Nephron progenitor cell (in vitro differentiated cells): Measurements from ENCODE around the gene HCFC1.
A peak's percentile ranks its signal among the peaks of the same experiment; 100 is the strongest.

Experiments
- DNase-seq: peaks from one replicate; pipeline ENCODE4 v3.0.0; 2021
- H3K27ac Mint-ChIP-seq: 2 replicates; pipeline ENCODE4 v1.8.0; 2021; ENCODE audit warnings: mild to moderate bottlenecking, moderate library complexity, mixed read lengths
- H3K27me3 Mint-ChIP-seq: 2 replicates; pipeline ENCODE4 v1.8.0; 2021; ENCODE audit warnings: mild to moderate bottlenecking, low read depth, mixed read lengths; ENCODE audit not compliant: poor library complexity
- H3K36me3 Mint-ChIP-seq: 2 replicates; pipeline ENCODE4 v1.8.0; 2021; ENCODE audit warnings: low read depth, mixed read lengths
- H3K4me1 Mint-ChIP-seq: 2 replicates; pipeline ENCODE4 v1.8.0; 2021; ENCODE audit warnings: mixed read lengths
- H3K4me3 Mint-ChIP-seq: 2 replicates; pipeline ENCODE4 v1.8.0; 2021; ENCODE audit warnings: mild to moderate bottlenecking, moderate library complexity, mixed read lengths
- H3K9me3 Mint-ChIP-seq: 2 replicates; pipeline ENCODE4 v1.8.0; 2021; ENCODE audit warnings: mild to moderate bottlenecking, moderate library complexity, mixed read lengths
- CTCF ChIP-seq: fragments of 200-600 bp; sonication (generic); IDR thresholded peaks from 2 replicates; pipeline ENCODE4 v1.5.0; 2021; ENCODE audit warnings: antibody characterized with exemption

HCFC1 gene

DNA sequence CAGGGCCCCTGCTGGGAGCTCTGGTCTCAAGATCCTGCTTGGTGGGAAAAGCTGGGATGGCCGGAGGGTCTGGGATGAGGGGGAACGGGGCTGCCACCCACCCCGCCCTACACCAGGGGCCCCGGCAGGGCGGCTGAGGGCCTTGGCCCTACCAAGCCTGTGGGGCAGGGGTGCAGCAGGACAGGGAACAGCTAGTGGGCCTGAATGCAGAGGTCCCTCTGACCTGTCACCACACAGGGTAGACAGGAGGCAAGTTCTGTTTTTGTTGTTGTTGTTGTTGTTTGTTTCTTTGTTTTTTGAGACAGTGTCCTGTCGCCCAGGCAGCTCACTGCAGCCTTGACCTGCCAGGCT is 26.8 kb downstream of the HCFC1 start:
- peaks cover 13% of the 10 kb centered on the region for H3K27me3 Mint-ChIP-seq
- H3K9me3 Mint-ChIP-seq: peaks cover 8% of the 10 kb centered on the region
- H3K27ac Mint-ChIP-seq: no peak overlapping the region
- no peak for TF ChIP-seq CTCF
- peaks cover 48% of the 10 kb centered on the region for H3K4me1 Mint-ChIP-seq
- no peak for DNase-seq
- H3K36me3 Mint-ChIP-seq: peaks cover 22% of the 10 kb centered on the region
- no peak overlapping the region for H3K4me3 Mint-ChIP-seq

DNA sequence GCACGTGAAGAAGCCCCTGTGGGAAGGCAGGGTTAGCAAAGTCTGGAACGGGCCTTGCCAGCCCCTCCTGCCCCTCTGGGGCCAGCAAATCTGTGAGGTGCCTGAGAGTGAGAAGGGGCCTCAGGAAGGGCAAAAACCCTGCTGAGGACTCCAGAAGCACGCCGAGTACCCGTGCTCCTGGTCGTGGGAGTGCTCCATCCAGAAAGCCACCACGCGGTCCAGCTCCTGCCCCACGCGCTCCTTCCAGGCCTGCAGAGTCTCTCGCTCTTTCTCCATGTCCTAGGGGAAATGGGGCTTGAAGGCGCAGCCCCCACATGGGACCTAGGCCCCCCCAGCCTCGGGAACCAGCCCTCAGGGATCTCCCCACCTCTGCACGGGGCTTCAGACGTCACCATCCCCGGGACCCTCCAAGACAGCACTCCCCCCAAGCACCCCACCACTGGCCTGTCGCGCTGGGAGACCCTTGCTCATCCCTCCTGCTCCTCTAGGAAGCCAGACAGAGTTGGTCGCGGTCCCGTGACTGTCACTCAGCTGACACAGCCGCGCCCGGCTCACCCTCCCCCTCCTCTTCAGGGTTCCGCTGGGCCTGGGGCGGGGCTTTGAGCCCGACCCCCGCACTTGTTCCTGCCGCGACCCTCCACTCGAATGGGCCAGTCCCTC is 27.3 kb downstream of the HCFC1 start, which contains the start of gene RENBP:
TSS of gene RENBP (minus strand) at position 504 of the 660 bp plus-strand sequence. CDS start at position 471, 33 bp downstream.
- H3K9me3 Mint-ChIP-seq: peaks cover 12% of the 10 kb centered on the region
- H3K36me3 Mint-ChIP-seq: peaks cover 18% of the 10 kb centered on the region
- H3K4me3 Mint-ChIP-seq: peak within 1 kb of the TSS; percentile 62
- TF ChIP-seq CTCF: no peak
- H3K27me3 Mint-ChIP-seq: peaks cover 15% of the 10 kb centered on the region
- DNase-seq: peak; percentile 63
- no peak within 1 kb of the TSS for H3K27ac Mint-ChIP-seq
- peaks cover 45% of the 10 kb centered on the region for H3K4me1 Mint-ChIP-seq

DNA sequence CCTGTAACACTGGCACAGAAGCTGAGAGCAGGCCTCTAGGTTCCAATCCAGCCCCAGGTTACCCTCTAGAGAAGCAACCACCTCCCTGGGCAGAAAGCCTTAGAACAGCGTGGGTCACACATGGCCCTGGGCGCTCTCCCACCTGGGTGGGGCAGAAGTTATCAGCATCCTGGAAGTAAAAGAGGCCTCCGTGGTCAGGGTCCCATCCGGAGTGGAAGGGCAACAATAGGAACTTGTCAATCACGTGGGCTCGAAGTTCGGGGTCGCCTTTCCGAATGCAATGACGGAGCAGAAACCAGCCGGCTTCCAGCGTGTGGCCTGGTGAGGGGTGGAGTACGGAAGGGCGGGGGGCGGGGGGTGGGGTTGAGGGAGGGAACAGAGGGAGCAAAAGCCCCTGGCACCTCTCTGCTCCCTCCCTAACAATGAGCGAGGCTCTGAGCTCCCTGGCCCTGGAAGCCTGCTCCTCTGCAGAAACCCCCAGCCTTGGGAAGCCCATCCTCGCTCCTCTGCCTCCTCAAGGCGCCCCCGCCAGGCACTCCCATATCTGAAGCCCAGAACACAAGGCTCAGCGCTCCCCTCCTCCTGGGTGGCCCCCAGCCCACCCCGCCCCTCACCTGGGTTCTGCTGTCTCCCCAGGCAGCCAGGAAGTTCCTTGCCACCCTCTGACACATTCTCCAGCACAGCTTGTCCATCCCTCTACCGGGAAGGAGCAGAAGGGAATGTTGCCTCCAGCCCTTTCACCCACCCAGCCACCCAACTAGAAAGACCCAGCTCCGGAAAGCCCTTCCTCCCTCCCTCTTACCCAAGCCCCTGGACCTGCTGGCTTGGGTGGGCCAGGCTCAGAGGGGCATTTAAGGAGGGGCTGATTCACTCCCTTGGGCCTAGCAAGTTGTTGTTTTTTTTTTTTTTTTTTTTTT is 30.0 kb downstream of the HCFC1 start:
- TF ChIP-seq CTCF: no peak
- no peak for DNase-seq
- Mint-ChIP-seq H3K9me3 (peaks cover 25% of the 10 kb centered on the region), H3K27ac (no peak overlapping the region), H3K36me3 (no peaks in the 10 kb centered on the region), H3K4me3 (no peak overlapping the region), H3K4me1 (peaks cover 26% of the 10 kb centered on the region), H3K27me3 (peaks cover 14% of the 10 kb centered on the region)

- Mint-ChIP-seq H3K36me3 (no peaks in the 10 kb centered on the region), H3K27ac (no peak overlapping the region)
- DNase-seq: no peak
These were observed 32.0 kb downstream of the HCFC1 start for GRCh38 chrX:153939573-153939972.

DNA sequence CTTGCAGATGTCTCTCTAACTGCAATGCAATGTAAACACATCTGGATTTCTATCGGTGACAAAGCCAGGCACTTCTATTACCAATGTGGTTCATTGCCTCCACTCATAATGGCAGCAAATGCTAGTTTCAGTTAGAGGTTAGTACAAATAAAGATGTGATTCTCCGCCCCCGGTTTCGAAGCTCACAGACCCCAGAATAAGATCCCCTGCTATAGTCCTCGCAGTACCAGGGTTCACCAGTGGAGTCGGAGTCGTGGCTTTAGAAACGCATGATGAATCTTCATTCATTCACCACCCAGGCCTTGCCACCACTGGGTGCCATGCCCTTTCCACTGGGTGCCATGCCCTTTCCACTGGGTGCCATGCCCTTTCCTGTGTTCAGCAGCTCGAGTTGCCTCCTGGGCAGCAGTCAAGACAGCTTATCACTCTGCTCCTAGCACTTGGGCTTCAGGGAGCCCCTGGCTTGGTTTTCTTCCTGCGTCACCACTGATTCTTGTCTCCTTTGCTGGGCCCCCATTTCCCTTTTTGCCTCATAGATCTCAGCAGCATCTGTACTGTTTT is 33.3 kb downstream of the HCFC1 start:
- peaks cover 41% of the 10 kb centered on the region for H3K9me3 Mint-ChIP-seq
- H3K4me1 Mint-ChIP-seq: peaks cover 26% of the 10 kb centered on the region
- H3K27me3 Mint-ChIP-seq: peaks cover 14% of the 10 kb centered on the region
- H3K4me3 Mint-ChIP-seq: no peak overlapping the region
- no peak overlapping the region for H3K27ac Mint-ChIP-seq
- H3K36me3 Mint-ChIP-seq: no peaks in the 10 kb centered on the region
- no peak for DNase-seq
- no peak for TF ChIP-seq CTCF

More at GRCh38 chrX:153939573-153939972, 32.0 kb downstream of the HCFC1 start:
- peaks cover 33% of the 10 kb centered on the region for H3K9me3 Mint-ChIP-seq
- peaks cover 14% of the 10 kb centered on the region for H3K27me3 Mint-ChIP-seq
- peaks cover 28% of the 10 kb centered on the region for H3K4me1 Mint-ChIP-seq
- no peak for TF ChIP-seq CTCF
- H3K4me3 Mint-ChIP-seq: no peak overlapping the region
